ENCODE measurements around the gene LILRA5. TPM values are rescaled to one million over a fixed set of nuclear protein-coding genes. Genes with fewer than 3 reads are reported as not detected.
"Not testable (repeated sequence)": the region's sequence is repeated elsewhere in the genome, so short reads cannot be mapped to it uniquely, and the experiment has no call there.

LILRA5 gene
- total RNA-seq, 1 donor from 2014 or later = 1.9 TPM

- H3K4me3 ChIP-seq (ENCODE audit: low read depth, low read length) = no peak overlapping the region
- H3K36me3 ChIP-seq (ENCODE audit: control insufficient read depth, insufficient read depth, low read length) = no peaks in the 10 kb centered on the region
- TF ChIP-seq, protein P1, sequence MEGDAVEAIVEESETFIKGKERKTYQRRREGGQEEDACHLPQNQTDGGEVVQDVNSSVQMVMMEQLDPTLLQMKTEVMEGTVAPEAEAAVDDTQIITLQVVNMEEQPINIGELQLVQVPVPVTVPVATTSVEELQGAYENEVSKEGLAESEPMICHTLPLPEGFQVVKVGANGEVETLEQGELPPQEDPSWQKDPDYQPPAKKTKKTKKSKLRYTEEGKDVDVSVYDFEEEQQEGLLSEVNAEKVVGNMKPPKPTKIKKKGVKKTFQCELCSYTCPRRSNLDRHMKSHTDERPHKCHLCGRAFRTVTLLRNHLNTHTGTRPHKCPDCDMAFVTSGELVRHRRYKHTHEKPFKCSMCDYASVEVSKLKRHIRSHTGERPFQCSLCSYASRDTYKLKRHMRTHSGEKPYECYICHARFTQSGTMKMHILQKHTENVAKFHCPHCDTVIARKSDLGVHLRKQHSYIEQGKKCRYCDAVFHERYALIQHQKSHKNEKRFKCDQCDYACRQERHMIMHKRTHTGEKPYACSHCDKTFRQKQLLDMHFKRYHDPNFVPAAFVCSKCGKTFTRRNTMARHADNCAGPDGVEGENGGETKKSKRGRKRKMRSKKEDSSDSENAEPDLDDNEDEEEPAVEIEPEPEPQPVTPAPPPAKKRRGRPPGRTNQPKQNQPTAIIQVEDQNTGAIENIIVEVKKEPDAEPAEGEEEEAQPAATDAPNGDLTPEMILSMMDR (IDR thresholded peaks at IDR 0.05; ENCODE audit: insufficient read depth, low read length, poor library complexity, severe bottlenecking) = no peak
- no peaks in the 10 kb centered on the region for H3K27me3 ChIP-seq (ENCODE audit: control insufficient read depth, insufficient read depth, low read length)
- no peak for DNase-seq (ENCODE audit: low read depth)
Measured at GRCh38 chr19:54297759-54298305, 15.1 kb downstream of the LILRA5 start.

DNA sequence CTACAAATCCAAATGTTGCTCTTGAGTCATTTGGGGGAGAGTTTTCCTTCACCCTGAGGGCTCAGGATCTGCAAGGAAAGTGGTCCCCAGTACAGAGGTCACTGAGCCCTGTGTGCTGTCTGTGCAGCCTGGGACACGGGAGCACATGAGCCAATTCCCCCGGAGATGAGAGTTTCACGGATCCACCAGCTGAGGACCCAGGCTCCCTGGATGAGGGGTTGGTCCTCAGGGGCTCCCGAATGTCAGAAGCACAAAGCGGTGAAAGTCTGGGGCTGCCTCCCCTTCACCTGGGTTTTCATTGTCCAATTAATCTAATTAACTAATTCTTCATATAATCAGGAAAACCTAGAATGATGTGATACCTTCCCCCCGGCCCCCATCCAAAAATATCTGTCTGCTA is 18.4 kb downstream of the LILRA5 start:
- H3K36me3 ChIP-seq (ENCODE audit: control insufficient read depth, insufficient read depth, low read length) = no peaks in the 10 kb centered on the region
- no peak overlapping the region for H3K4me3 ChIP-seq (ENCODE audit: low read depth, low read length)
- TF ChIP-seq, protein P1 (IDR thresholded peaks at IDR 0.05; ENCODE audit: insufficient read depth, low read length, poor library complexity, severe bottlenecking) = no peak
- no peak for DNase-seq (ENCODE audit: low read depth)
- H3K27me3 ChIP-seq (ENCODE audit: control insufficient read depth, insufficient read depth, low read length) = no peaks in the 10 kb centered on the region

GRCh38 chr19:54289160-54289559 is 23.8 kb downstream of the LILRA5 start:
- H3K4me3 ChIP-seq (ENCODE audit: low read depth, low read length); H3K27me3 ChIP-seq (ENCODE audit: control insufficient read depth, insufficient read depth, low read length); H3K36me3 ChIP-seq (ENCODE audit: control insufficient read depth, insufficient read depth, low read length); DNase-seq (ENCODE audit: low read depth): not testable (repeated sequence)

GRCh38 chr19:54287456-54287855 is 25.5 kb downstream of the LILRA5 start:
- no peak for DNase-seq (ENCODE audit: low read depth)
- H3K4me3 ChIP-seq (ENCODE audit: low read depth, low read length) = no peak overlapping the region
- no peaks in the 10 kb centered on the region for H3K36me3 ChIP-seq (ENCODE audit: control insufficient read depth, insufficient read depth, low read length)
- H3K27me3 ChIP-seq (ENCODE audit: control insufficient read depth, insufficient read depth, low read length) = no peaks in the 10 kb centered on the region
- TF ChIP-seq, protein P1 (IDR thresholded peaks at IDR 0.05; ENCODE audit: insufficient read depth, low read length, poor library complexity, severe bottlenecking) = no peak

GRCh38 chr19:54286283-54286682 is 26.7 kb downstream of the LILRA5 start:
- not testable (repeated sequence) for H3K36me3 ChIP-seq (ENCODE audit: control insufficient read depth, insufficient read depth, low read length); H3K4me3 ChIP-seq (ENCODE audit: low read depth, low read length); DNase-seq (ENCODE audit: low read depth); H3K27me3 ChIP-seq (ENCODE audit: control insufficient read depth, insufficient read depth, low read length)

GRCh38 chr19:54285427-54286056 is 27.4 kb downstream of the LILRA5 start:
- H3K36me3 ChIP-seq (ENCODE audit: control insufficient read depth, insufficient read depth, low read length); H3K4me3 ChIP-seq (ENCODE audit: low read depth, low read length); DNase-seq (ENCODE audit: low read depth); H3K27me3 ChIP-seq (ENCODE audit: control insufficient read depth, insufficient read depth, low read length): not testable (repeated sequence)

DNA sequence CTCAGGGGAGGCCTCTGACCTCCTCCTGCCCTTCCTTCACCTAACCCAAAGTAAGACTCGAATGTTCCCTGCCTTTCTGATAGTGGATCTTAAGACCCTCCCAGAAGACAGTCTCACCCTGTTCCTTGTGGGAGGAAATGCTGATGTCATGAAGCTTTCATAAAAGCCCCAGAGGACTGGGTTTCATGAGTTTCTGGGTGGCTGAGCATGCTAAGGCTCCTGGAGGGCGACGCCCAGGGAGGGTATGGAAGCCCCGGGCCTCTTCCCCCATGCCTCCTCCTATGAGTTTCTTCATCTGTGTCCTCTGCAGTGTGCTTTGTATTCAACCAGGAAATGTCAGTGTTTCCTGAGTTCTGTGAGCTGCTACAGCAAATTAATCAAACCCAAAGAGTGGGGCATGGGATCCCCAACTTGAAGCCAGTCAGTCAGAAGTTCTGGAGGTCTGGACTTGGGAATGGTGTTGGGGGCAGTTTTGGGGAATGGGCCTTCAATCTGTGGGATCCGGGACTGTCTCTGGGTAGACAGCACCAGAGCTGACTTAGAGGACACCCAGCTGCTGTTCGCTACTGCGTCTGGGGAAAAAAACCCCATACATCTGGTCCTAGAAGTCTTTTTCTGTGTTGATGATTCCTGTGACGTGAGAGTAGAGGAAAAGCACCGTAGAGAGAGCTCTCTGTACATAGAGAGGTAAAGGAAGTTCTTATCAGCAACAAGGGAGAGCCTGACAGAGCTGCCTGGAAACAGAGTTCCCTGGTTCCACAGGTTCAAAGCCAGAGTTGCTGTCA is 30.1 kb downstream of the LILRA5 start:
- no peak overlapping the region for H3K4me3 ChIP-seq (ENCODE audit: low read depth, low read length)
- H3K27me3 ChIP-seq (ENCODE audit: control insufficient read depth, insufficient read depth, low read length) = no peaks in the 10 kb centered on the region
- no peaks in the 10 kb centered on the region for H3K36me3 ChIP-seq (ENCODE audit: control insufficient read depth, insufficient read depth, low read length)
- TF ChIP-seq, protein P1 (IDR thresholded peaks at IDR 0.05; ENCODE audit: insufficient read depth, low read length, poor library complexity, severe bottlenecking) = no peak
- no peak for DNase-seq (ENCODE audit: low read depth)

GRCh38 chr19:54281729-54282075 is 31.3 kb downstream of the LILRA5 start:
- DNase-seq (ENCODE audit: low read depth); H3K36me3 ChIP-seq (ENCODE audit: control insufficient read depth, insufficient read depth, low read length); H3K4me3 ChIP-seq (ENCODE audit: low read depth, low read length); H3K27me3 ChIP-seq (ENCODE audit: control insufficient read depth, insufficient read depth, low read length): not testable (repeated sequence)

All from kidney epithelial cell (primary cell).